HG03439 (cell line): ENCODE data around the gene PARD6G.
"Not testable (repeated sequence)": the region's sequence is repeated elsewhere in the genome, so short reads cannot be mapped to it uniquely, and the experiment has no call there.

Source experiments
- ATAC-seq: cut with Tn5 transposase; IDR thresholded peaks from one replicate; pipeline ENCODE4 v1.9.1; 2021; ENCODE audit warnings: mild to moderate bottlenecking, moderate library complexity; ENCODE audit not compliant: unreplicated experiment

PARD6G gene

DNA sequence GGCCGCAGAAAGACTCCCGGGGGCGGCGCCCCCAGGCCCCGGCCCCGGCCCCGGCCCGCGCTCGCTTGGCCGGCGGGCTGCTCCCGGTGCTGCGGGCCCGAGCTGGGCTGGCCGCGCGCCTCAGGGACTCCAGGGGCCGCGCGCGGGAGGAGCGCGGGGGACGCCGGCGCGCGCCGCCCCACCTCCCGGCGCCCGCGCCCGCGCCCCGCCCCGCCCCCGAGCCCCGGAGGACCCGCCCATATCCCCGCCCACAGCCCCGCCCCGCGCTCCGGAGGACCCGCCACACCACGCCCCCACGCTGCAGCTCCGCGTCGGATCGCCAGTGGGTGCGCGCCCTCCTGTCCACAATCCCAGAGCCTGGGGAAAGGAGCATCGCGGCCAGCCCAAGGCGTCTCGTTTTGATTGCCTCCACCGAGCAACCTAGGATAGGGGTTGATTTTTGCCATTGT, at the start of gene PARD6G:
PARD6G (minus strand) TSS at position 122 of the 449 bp plus-strand sequence. CDS start 166 bp downstream, outside the sequence.
- peak; percentile 59 for ATAC-seq

DNA sequence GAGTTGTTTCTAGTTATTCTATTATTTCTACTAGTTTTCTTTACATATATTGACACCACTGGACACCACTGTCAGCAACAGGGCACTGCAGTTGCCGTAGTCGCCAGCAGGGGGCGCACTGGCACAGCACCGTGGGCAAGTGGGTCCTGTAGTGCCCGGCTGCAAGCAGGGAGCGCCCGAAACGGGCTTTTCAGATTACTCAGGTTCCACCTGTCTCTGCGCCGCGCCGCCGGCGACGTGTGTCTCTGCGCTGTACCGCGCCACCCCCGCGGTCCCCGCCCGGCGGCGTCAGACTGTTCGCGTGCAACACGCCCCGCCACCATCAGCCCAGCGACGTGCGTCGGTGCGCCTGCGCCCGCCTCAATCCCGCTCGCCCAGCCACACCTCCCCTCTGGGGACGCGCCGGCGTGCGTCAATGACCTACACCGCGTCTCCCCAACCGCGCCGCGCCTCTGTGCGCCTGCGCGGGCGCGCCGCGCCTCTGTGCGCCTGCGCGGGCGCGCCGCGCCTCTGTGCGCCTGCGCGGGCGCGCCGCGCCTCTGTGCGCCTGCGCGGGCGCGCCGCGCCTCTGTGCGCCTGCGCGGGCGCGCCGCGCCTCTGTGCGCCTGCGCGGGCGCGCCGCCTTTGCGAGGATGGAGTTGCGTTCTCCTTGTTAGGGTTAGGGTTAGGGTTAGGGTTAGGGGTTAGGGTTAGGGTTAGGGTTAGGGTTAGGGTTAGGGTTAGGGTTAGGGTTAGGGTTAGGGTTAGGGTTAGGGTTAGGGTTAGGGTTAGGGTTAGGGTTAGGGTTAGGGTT, 15.1 kb upstream of the PARD6G start:
- ATAC-seq = not testable (repeated sequence)

DNA sequence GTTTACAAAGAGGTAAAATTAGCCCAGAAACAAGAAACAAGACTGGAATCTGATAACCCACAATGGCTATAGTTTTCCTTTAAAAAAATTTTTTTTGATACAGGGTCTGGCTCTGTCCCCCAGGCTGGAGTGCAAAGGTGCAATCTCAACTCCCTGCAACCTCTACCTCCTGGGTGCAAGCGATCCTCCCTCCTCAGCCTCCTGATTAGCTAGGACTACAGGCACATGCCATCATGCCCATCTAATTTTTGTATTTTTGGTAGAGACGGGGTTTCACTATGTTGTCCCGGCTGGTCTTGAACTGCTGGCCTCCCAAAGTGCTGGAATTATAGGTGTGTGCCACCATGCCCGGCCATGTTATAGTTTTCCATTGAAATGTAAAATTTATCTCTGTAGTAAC, 12.3 kb upstream of the PARD6G start:
- ATAC-seq = no peak

- no peak for ATAC-seq
Observed at GRCh38 chr18:80258640-80259039, 11.3 kb upstream of the PARD6G start.

- ATAC-seq = not testable (repeated sequence)
Observed at GRCh38 chr18:80257579-80258543, 10.5 kb upstream of the PARD6G start.

DNA sequence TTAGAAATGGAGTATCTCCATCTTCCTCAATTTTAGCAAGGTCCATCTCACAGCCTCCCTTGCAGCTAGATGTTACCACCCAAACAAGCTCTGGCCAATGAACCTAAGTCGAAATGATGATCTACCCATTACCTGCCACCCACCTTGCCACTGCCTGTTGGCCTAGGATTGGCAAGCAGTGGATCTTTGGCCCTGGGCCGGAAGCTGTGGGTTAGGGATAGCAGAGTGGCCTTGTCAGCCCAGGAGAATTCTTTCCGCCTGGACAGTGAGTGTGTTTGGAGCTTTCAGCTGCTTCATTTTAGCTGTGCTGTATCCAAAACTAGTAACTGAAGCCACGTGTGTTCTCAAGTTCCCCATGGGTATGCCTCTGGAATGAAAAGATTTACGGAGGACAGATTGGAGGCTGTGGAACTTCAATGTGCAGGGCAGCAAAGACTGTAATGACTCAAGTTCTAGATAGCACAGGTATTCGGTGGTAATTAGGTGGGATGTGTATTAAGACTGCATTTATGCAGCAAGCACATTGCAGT, 7.7 kb upstream of the PARD6G start:
- ATAC-seq = no peak

DNA sequence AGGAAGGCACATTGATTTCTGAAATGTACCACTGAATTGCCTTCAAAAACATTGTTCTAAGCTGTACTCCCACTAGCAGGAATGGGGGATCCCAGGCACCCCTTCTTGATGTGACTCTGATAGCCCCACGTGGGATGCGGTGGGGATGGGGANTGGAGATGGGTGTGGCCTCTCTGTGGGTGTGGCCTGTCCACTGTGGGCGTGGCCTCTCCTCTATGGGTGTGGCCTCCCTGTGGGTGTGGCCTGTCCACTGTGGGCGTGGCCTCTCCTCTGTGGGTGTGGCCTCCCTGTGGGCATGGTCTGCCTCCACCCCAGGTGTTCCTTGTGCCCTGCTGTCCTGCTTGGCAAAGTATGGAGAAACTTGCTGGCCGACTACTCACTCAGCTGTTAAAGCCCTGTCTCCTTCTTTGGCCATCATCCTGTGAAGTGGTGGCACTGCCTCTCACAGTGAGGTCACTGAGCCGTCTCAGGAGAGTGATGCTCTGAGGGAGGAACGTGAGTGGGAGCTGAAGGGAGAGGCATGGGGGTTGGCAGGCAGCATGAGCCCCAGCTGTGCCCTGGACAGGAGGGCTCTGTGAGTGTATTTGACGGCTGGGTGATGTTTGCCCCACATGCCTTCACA, 6.7 kb upstream of the PARD6G start:
- ATAC-seq = no peak

- ATAC-seq = no peak
Observed at GRCh38 chr18:80253236-80253635, 5.9 kb upstream of the PARD6G start.

DNA sequence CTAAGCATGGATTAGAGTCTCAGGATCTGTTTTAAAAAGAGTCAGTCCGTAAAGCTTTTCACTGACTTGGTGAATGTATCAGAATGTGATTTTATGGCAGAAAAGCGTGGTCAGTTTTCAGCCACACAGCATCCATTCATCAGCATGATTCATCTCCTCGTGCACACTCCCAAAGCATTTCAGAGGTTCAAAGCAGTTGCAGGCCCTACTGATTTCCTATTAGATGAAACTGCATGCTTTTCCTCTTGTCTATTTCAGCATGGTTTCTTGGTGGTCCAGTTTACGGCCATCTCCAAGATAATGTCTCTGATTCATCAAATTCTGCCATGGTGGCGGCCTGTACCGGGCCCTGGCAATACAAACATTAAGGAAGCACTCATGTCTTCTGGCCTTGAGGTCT, 4.8 kb upstream of the PARD6G start:
- ATAC-seq = no peak

- ATAC-seq = no peak
Observed at GRCh38 chr18:80251700-80252099, 4.4 kb upstream of the PARD6G start.

DNA sequence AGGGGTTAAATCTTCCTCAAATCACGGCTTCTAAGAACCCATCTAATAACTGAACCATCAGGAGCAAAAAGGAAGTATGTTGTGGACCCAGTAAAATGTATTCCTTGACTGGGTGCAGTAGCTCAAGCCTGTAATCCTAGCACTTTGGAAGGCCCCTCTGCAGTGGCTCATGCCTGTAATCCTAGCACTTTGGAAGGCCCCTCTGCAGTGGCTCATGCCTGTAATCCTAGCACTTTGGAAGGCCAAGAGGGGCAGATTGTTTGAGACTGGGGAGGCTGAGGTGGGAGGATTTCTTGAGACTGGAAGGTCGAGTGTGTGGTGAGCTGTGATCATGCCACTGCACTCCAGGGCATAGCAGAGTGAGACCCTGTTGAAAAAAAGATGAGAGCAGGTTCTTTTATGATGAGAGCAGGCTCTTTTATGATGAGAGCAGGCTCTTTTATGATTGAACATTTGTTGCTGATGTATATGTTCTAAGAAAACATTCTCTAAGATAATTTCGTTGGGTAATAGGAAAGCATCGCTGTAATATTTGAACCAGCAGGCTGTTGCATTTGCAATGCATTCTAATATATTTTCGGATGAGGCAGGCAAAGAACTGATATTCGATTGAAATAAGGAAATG, 3.5 kb upstream of the PARD6G start:
- ATAC-seq = no peak

GRCh38 chr18:80249217-80250093, 2.1 kb upstream of the PARD6G start:
- ATAC-seq = no peak

GRCh38 chr18:80246445-80247392, 595 bp downstream of the PARD6G start:
- ATAC-seq = peak; percentile 28

DNA sequence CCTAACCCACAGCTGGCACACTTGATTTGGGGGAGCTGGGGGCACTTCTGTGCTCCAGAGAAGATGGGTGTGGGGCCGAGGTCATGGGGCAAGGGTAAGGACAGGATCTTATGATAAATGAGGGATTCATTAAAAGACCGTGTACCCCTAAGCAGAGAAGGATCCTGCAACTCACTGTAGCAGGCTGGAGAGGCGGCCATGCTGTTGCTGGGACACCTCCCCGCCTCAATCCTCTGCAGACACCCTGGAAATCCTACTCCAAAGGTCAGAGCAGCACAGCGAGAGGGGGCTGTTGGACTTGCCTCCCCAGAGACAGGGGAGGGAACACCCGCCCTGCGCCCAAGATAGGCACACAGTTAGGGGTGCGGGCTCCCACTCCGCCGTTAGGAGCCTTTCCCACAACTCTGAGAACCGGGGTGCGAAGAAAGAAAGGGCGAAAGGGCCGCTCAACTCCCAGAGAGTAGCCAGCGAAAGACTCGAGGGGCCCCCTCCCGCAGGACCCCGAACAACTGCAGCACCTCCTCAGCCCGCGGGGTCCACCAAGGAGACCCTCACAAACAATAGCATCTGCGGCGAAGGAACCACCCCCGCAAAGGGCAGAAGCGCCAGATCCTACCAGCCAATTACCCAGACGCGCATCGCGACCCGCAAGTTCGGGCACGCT, 1.4 kb downstream of the PARD6G start:
- no peak for ATAC-seq

- no peak for ATAC-seq
Observed at GRCh38 chr18:80244956-80245730, 2.2 kb downstream of the PARD6G start.

- no peak for ATAC-seq
Observed at GRCh38 chr18:80244167-80244566, 3.1 kb downstream of the PARD6G start.

DNA sequence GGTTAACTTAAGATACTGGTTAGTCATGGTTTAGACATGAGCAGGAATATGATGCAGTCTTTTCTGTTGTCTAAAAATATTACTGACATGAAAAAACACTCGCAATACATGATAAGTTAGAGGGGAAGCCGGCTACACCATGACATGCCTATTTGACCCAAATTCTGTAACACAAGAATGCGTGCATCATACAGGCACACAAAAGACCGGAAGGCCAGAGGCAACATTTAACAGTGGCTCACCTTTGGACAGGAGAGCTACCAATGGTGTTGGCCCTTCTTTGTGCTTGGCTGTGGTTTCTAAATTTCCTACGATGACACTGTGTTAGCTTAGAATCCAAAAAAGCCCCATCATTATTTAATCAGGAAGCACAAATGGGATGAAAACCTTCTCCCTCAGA, 4.1 kb downstream of the PARD6G start:
- ATAC-seq = no peak
